VCaP (cell line): ENCODE data around the gene GGT7.
A peak's percentile ranks its signal among the peaks of the same experiment; 100 is the strongest.
"Not testable (repeated sequence)": the region's sequence is repeated elsewhere in the genome, so short reads cannot be mapped to it uniquely, and the experiment has no call there.

Experiments
- H3K27ac ChIP-seq: fragments of 450-650 bp; 2 replicates; pipeline ENCODE4 v1.5.1; 2017
- TF ChIP-seq, protein P1 (sequence below): fragments of 450-650 bp; conservative IDR thresholded peaks from 2 replicates; pipeline ENCODE4 v1.5.1; 2017; ENCODE audit warnings: mild to moderate bottlenecking, moderate library complexity

Gene GGT7

DNA sequence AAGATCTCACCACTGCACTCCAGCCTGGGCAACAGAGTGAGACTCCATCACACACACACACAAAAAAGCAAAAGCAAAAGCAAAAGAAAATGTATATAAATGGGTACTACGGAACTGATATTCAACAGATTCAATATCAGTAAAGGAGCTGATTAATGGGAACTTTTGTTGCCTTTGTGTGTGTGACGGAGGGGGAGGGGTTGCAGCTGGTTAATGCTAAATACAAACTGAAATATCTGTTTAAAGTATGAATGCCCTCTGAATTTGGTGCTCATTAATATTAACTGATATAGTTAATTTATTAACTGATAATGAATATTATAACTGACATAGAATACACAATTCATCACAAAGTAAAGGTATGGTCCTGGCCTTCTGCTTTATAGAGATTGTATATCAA, 55.6 kb downstream of the GGT7 start:
- TF ChIP-seq, protein P1, sequence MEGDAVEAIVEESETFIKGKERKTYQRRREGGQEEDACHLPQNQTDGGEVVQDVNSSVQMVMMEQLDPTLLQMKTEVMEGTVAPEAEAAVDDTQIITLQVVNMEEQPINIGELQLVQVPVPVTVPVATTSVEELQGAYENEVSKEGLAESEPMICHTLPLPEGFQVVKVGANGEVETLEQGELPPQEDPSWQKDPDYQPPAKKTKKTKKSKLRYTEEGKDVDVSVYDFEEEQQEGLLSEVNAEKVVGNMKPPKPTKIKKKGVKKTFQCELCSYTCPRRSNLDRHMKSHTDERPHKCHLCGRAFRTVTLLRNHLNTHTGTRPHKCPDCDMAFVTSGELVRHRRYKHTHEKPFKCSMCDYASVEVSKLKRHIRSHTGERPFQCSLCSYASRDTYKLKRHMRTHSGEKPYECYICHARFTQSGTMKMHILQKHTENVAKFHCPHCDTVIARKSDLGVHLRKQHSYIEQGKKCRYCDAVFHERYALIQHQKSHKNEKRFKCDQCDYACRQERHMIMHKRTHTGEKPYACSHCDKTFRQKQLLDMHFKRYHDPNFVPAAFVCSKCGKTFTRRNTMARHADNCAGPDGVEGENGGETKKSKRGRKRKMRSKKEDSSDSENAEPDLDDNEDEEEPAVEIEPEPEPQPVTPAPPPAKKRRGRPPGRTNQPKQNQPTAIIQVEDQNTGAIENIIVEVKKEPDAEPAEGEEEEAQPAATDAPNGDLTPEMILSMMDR, result no peak
- no peak overlapping the region for H3K27ac ChIP-seq

DNA sequence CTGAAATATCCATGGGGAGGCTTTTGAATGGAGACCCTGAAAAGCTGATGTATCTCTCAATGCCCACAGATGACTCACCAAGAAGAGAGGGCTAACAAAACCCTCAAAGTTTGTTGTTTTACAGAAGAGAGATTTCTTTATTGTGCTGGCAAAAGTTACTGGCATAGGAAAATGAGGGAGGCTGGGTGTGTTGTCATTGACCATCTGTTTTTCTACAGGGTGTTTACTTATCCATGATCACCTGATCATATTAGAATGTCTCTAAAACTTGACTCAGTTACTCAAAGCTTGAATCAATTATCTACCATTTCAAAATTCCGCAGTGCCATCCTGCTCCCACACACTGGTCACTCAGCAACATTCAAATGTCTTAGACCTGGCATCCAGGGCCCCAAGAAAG, 57.0 kb downstream of the GGT7 start:
- H3K27ac ChIP-seq, result no peak overlapping the region
- TF ChIP-seq, protein P1, result no peak

DNA sequence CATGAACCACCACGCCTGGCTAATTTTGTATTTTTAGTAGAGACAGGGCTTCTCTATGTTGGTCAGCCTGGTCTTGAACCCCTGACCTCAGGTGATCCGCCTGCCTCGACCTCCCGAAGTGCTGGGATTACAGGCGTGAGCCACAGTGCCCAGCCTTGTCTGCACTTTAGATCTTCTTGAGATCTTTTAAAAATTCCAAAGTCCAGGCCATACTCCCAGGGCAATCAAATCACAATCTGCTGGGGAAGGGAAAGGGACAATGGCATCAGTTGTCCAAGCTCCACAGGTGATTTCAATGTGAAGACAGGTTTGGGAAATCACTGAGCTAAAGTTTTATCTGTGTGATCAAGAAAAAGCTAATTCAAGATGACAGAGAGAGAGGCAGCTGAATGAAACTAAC, 64.1 kb downstream of the GGT7 start:
- TF ChIP-seq, protein P1, result no peak
- H3K27ac ChIP-seq, result no peak overlapping the region

DNA sequence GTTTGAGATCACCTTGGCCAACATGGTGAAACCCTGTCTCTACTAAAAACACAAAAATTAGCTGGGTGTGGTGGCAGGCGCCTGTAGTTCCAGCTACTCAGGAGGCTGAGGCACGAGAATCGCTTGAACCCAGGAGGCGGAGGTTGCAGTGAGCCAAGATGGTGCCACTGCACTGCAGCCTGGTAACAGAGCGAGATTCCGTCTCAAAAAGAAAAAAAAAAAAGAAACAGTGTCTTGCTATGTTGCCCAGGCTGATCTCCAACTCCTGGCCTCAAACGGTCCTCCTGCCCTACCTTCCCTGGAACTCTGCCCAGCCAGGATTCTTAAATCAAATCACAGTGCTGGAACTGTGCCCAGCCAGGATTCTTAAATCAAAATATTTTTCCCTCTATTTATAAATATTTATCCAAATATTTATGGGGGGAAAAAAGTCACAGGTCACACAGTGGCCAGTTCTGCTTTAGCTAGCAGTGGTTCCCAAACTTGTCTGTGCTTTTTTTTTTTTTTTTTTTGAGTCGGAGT, 64.7 kb downstream of the GGT7 start:
- H3K27ac ChIP-seq, result not testable (repeated sequence)

DNA sequence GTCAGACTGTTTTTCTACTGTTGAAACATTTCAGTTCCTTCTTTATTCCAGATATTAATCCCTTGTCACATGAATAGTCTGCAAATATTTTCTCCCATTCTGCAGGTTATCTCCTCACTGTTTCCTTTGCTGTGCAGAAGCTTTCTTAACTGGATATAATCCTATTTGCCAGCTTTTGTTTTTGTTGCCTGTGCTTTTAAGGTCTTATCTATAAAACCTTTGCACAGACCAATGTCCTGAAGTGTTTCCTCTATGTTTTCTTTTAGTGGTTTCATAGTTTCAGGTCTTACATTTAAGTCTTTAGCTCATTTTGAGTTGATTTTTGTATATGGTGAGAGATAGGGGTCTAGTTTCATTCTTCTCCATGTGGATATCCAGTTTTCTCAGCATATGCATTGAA, 66.4 kb downstream of the GGT7 start:
- TF ChIP-seq, protein P1, result no peak
- 0 out of 2 replicates have a peak overlapping the region, but pooled peaks have one; percentile 15 for H3K27ac ChIP-seq

DNA sequence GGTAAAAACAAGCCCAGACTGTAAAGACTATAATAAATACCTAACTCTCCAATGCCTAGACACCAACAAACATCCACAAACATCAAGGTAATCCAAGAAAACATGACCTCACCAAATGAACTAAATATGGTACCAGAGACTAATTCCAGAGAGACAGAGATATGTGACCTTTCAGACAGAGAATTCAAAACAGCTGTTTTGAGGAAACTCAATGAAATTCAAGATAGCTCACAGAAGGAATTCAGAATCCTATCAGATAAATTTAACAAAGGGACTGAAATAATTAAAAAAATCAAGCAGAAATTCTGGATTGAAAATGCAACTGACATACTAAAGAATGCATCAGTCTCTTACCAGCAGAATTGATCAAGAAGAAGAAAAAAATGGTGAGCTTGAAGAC, 73.8 kb downstream of the GGT7 start:
- H3K27ac ChIP-seq, result no peak overlapping the region
- TF ChIP-seq, protein P1, result no peak

DNA sequence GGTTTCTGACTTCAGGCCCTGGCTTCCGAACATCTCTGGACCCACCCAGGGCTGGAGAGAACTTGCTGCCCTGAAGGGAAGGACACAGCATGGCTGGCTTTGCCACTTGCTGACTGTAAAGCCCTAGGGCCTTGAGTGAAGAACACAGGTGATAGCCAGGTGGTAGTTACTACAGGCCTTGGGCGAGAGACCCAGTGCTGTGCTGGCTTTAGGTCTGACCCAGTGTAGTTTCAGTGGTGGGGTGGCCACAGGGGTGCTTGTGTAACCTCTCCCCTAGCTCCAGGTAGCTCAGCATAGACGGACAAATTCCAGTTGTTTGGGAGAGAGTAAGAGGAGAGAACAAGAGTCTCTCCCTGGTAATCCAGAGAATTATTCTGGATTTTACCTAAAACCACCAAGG, 74.3 kb downstream of the GGT7 start:
- TF ChIP-seq, protein P1, result no peak
- no peak overlapping the region for H3K27ac ChIP-seq

DNA sequence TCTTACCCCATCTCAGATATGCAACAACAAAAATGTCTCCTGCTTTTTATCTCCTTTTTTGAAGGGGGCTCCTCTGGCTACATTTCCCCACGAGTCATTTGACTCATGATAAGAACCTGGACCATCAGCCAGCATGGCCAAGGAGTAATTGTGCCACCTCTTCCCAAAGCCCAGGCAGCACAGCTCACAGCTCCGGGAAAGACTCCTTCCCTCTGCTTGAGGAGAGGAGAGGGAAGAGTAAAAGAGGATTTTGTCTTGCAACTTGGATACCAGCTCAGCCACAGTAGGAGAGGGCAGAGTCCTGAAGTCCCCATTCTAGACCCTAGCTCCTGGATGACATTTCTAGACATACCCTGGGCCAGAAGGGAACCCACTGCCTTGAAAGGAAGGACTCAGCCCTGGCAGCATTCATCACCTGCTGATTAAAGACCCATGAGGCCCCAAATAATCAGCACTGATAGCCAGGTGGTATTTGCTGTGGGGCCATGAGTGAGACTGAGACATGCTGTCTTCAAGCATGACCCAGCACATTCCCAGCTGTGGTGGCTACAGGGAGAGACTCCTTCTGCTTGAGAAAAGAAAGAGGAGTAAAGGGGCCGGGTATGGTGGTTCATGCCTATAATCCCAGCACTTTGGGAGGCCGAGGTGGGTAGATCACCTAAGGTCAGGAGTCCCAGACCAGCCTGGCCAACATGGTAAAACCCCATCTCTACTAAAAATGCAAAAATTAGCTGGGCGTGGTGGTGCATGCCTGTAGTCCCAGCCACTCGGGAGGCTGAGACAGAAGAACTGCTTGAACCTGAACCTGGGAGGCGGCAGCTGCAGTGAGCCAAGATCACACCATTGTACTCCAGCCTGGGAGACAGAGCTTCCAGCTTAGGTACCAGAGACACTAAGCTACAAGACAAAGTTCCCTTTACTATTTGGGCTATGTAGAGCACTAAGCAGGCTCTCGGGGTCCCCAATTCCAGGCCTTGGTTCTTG, 75.4 kb downstream of the GGT7 start:
- TF ChIP-seq, protein P1, result no peak
- no peak overlapping the region for H3K27ac ChIP-seq
